IPS-NIHi7 (cell line): ENCODE measurements around the gene CEP162.
A peak's percentile ranks its signal among the peaks of the same experiment; 100 is the strongest.
"Not testable (repeated sequence)": the region's sequence is repeated elsewhere in the genome, so short reads cannot be mapped to it uniquely, and the experiment has no call there.

Experiments used
- DNase-seq: peaks from one replicate; pipeline ENCODE4 v3.0.0; 2012; ENCODE audit warnings: mixed read lengths; ENCODE audit errors: extremely low spot score

CEP162 gene

DNA sequence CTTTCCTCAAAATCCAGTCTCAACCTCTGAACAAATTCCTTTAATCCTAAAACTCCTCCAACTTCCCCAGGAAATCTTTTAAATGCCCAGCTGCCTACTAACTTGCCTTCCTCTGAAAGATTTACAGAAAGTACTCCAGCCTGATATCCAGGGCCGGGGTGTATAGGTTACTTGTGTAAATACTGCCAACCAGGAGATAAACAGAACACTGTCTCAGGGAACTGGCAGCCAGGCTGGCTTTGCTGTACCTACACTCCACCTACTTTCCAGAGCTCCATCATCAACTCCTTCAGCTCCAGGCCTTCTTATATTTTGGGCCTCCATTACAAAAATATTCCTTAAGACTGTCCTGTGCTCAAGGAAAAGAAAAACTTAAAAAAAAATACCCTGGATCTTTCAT lies 85.9 kb downstream of the CEP162 start:
- DNase-seq = no peak

DNA sequence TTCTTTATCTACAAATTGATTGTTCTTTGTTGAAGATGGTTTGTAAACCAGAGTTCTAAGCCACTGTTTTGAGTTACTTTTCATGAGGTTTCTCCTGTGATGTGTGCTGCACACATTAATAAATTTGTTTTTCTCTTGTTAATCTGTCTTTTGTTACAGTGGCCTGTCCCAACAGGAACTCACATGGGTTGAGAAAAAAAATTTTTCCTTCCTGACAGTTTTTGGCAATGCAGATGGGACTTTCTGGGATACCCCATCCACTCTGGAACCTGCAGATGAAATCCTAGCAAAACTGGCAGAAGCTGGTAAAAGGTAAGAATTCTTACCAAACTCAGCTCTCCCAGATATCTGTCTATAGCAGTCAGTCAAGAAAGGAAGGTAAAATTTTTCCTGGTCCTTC lies 88.1 kb downstream of the CEP162 start:
- no peak for DNase-seq

DNA sequence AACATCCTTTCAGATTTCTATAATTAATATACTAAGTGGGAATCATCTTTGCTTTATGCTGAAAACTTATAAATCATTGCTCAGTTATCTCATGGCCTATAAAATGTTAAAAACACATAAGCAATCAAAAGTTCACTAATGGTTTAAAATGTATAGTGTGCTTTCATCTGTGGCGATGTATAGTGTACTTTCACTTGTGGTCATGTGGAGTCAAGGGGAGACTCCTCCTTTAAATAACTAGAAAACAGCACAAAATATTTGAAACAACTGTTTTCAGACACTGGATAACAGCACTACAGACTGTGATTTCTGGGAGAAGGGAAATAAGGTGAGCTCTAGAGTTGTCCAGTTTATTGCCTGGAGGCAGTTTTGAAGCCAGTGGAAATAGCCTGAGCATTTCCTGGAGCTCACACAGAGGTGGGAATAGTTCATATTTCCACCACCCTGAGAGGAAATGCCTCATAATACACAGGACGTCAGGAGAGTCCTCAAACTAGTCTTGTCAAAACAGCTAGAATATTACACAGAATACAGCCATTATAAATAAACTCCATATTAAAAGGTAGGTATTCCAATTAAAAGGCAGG lies 89.4 kb downstream of the CEP162 start:
- DNase-seq = no peak

DNA sequence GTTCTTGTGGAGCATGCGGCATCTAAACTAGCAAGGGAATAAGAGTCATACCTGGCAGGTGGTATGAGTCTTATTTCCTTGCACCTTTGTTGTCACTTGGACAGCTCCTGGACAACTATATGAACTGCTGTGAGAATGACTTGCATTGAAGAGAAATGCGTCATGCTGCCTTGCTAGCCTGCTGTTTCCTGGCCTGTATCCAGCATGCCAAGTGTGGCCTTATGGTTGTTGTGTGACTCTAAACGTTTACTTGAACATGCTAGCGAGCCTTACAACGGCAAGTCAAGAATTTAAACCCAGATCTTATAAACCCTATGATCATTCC lies 90.4 kb downstream of the CEP162 start:
- no peak for DNase-seq

DNA sequence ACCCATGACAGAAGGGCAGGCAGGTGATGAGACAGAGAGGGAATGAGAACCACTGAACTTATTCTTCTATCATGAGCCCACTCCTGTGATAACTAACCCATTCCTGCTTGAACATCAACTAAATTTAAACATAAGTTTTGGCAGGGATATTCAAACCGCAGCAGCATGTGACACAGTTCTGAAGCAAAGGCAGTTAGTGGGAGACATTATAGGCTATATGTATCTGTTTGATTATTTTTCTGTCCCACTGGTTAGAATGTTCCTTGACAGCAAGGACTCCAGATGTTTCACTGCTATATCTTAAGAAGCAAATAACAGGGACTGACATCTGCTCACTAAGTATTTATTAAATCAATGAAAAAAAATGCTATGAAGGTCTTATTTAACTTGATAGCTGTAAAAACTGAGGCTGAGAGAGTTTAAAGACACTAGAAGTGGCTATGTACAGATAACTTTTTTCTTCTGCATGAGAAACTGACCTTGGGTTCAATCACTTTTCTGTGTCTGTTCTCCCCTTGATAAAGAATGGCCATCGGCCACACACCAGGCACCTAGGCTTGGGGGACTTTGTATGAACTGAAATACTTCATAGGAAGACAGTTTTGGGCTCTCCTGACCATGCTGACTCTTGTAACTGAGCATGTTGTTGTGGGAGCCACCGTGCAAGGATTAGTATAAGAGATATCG lies 90.9 kb downstream of the CEP162 start:
- no peak for DNase-seq

DNA sequence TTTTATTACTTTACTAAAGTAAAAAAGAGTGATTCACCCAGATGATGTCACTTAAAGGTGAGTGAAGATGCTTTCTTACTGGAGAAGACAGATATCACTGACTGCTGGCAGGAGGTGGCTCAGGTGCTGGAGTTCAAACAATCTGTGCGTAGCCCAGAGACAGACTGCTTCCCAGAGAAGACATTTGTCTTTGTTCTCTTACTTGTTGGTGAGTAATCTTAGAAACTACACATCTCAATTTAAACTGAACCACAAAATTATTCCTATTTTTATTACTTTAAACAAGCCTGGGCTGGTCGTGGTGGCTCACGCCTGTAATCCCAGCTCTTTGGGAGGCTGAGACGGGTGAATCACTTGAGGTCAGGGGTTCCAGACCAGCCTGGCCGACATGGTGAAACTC lies 92.2 kb downstream of the CEP162 start:
- DNase-seq = no peak

DNA sequence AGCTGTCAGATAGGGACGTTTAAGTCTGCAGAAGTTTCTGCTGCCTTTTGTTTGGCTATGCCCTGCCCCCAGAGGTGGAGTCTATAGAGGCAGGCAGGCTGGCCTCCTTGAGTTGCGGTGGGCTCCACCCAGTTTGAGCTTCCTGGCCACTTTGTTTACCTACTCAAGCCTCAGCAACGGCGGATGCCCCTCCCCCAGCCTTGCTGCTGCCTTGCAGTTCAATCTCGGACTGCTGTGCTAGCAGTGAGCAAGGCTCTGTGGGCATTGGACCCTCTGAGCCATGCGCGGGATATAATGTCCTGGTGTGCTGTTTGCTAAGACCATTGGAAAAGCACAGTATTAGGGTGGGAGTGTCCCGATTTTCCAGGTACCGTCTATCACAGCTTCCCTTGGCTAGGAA lies 94.1 kb downstream of the CEP162 start:
- DNase-seq = not testable (repeated sequence)

DNA sequence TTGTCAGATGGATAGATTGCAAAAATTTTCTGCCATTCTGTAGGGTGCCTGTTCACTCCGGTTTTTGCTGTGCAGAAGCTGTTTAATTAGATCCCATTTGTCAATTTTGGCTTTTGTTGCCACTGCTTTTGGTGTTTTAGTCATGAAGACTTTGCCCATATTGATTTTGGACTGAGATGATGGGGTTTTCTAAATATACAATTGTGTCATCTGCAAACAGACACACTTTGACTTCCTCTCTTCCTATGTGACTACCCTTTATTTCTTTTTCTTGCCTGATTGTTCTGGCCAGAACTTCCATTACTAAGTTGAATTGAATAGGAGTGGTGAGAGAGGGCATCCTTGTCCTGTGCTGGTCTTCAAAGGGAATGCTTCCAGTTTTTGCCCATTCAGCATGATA lies 97.9 kb downstream of the CEP162 start:
- DNase-seq = not testable (repeated sequence)

DNA sequence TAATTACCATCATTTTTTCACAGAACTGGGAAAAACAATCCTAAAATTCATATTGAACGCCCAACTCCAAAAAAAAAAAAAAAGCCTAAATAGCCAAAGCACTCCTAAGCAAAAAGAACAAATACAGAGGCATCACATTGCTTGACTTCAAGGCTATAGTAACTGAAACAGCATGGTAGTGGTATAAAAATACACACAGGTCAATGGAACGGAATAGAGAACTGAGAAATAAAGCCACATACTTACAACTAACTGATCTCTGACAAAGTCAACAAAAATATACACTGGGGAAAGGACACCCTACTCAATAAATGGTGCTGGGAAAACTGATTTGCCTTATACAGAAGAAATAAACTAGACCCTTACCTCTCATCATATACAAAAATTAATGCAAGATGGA lies 104.3 kb downstream of the CEP162 start:
- DNase-seq = no peak

DNA sequence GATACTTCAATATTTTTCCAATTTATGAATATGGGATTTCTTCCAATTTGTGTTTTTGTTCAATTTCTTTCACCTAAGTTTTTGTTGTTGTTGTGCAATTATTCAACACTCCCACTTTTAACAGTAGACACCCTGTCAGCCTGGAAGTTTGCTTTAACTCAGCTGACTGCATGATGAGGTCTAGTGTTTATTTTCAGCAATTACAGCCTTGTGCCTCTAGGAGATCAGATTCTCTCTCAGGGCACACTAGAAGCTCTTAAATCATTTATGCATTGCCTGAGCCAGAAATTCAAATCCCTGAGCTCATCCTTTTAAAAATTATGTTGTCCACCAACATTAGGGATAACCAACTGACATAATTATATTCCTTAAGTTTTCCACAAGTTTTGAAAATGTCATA lies 108.2 kb downstream of the CEP162 start:
- peak; percentile 23 for DNase-seq

DNA sequence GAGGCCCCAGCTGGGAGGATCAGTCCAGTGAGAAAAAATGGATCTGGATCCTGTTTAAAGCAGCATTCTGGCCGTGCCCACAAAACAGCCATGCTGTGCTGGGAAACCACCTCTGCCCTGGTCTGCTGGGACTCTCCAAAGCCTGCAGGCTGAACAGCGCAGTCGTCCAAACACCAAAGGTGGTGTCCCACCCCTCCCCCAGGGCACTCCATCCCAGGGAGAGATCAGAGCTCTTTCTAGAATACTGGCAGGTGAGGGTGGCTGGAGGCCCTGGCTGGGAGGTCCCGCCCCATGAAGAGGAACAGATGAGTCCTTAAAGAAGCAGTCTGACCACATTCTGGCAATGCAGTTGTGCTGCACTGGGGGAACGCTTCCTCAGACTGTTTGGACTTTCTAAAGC lies 109.3 kb downstream of the CEP162 start:
- DNase-seq = no peak

DNA sequence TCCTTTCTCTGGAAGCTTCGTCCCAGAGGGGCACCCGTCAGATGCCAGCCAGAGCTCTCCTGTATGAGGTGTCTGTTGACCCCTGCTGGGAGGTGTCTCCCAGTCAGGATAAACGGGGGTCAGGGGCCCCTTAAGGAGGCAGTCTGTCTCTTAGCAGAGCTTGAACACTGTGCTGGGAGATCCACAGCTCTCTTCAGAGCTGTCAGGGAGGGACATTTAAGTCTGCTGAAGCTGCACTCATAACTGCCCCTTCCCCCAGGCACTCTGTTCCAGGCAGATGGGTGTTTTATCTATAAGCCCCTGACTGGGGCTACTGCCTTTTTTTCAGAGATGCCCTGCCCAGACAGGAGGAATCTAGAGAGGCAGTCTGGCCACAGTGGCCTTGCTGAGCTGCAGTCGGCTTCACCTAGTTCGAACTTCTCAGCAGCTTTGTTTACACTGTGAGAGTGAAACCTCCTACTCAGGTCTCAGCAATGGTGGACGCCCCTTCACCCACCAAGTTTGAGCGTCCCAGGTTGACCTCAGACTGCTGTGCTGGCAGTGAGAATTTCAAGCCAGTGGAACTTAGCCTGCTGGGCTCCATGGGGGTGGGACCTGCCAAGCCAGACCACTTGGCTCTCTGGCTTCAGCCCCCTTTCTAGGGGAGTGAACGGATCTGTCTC lies 112.4 kb downstream of the CEP162 start:
- not testable (repeated sequence) for DNase-seq

DNA sequence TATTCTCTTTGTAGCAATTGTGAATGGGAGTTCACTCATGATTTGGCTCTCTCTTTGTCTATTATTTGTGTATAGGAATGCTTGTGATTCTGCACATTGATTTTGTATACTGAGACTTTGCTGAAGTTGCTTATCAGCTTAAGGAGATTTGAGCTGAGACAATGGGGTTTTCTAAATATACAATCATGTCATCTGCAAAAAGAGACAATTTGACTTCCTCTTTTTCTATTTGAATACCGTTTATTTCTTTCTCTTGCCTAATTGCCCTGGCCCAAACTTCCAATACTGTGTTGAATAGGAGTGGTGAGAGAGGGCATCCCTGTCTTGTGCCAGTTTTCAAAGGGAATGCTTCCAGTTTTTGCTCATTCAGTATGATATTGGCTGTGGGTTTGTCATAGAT lies 116.1 kb downstream of the CEP162 start:
- DNase-seq = not testable (repeated sequence)

DNA sequence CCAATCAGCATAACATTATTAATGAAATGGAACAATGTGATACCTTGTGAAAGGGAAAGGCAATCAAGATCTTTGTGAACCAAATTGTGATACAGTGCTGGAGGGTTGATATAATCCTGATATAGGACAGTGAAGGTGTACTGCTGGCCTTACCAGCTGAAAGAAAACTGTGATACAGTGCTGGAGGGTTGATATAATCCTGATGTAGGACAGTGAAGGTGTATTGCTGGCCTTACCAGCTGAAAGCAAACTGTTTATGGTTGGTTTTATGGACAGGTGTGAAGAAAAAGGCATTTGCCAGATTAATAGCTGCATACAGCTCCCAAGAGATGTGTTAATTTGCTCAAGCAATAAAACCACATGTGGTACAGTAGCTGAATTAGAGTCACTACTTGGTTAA lies 119.9 kb downstream of the CEP162 start:
- no peak for DNase-seq

DNA sequence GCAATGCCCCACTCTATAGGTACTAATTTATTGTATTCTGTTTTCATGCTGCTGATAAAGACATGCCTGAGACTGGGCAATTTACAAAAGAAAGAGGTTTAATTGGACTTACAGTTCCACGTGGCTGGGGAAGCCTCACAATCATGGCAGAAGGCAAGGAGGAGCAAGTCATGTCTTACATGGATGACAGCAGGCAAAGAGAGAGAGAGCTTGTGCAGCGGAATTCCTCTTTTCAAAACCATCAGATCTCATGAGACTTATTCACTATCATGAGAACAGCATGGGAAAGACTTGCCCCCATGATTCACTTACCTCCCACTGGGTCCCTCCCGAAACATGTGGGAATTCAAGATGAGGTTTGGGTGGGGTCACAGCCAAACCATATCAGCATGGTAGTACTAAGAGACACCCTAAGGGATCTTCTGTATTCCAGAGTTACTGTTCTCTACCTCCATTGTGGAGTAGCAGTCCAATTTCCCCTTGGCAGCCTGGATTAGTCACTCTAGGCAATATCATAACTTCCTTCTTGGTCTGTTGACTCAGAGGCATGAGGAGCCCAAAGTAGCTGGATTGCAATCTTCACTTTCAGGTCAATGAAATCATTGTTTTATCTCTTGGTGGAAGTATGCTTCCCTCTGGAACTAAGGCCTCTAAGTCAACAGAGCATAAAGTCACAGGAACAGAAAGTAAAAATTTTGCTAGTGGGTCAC lies 122.1 kb downstream of the CEP162 start:
- not testable (repeated sequence) for DNase-seq

DNA sequence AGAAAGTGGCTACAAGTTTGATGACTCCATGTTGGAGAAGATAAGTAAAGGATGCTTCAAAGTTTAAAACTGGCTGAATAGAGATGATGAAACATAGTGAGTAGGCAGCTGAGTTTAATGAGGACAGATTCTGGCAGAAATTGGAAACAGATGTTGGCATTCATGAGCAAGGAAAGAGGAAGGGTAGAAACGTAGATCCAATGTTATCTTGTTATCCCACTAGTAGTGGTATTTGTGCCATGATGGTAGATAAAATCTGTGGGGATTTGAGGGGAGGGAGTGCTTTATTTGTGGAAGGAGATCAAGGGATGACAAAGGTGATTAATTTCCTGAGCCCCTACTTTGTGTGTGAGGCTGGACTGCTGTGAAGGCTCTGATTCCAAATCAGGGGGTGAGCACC lies 124.4 kb downstream of the CEP162 start:
- no peak for DNase-seq

DNA sequence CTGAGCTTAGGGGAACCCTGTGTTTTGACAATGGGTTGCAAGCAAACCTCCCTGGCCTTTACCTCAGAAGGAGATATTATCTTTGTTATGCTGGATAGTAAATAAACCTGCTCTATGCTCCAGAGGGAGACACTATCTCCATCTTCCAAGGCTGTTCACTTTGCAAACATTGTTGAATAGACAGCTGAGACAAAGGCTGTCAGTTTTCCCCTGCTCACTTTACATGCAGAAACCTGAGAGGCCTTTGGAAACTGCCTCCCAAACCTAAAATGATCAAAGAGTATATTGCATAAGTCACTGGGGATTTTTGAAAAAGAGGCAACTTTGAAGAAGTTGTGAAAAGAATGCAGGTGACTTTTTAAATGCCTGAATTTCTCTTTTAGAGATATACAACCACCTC lies 132.3 kb downstream of the CEP162 start:
- no peak for DNase-seq

DNA sequence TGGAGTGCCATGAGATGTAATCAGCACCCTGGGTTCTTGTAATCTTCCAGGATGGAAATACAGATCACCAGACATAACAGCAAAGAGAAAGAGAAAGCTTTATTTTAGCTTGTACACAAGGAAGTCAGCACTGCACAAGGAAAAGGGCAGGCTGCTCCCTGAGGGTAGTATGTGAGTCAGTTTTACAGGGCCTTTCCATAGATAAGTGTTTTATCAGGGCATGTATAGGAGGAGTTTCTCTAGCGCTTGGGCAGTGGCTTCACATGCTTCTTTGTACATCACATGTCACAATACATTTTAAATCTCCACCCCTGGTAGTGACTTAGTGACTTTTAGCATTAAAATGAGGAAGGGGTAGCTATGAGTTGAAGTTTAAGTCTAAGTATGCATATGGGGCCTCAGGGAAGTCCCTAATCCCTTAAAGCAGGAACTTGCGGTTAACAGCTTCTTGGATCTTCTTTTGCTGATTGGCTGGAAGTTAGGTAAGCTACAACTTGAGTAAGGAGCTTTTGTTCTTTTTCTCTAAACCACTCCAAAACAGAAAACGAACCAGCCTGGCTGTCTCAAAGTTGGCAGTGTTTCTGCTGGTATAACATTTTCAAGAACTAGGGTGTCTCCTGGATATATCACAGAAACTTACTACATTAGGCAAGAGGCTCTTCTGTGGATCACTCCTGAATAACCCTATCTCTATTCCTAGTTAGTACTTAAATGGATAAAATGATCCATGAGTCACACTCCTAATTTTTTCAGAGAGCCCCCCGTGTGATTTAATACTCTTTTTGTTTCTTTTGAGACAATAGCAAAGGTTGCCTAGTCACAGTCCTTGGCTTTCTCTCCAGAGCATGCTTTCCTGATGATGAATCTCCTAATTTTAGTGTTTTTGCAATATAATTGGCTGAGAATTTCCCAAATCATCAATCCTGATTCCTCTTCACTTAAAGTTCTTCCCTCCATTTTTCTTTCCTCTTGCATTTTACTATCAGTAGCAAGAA lies 133.7 kb downstream of the CEP162 start:
- no peak for DNase-seq

DNA sequence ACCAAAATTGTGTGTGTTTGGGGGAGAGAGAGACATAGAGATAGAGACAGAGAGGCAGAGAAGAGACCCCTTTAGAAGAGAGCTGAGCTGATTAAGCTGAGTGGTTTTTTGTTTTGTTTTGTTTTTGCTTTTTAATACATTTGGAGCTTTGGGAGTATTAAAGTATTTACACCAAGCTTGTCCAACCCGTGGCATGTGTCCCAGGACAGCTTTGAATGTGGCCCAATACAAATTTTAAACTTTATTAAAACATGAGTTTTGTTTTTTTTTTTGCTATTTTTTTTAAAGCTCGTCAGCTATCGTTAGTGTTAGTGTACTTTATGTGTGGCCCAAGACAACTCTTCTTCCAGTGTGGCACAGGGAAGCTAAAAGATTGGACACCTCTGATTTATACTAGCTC lies 137.9 kb downstream of the CEP162 start:
- no peak for DNase-seq

DNA sequence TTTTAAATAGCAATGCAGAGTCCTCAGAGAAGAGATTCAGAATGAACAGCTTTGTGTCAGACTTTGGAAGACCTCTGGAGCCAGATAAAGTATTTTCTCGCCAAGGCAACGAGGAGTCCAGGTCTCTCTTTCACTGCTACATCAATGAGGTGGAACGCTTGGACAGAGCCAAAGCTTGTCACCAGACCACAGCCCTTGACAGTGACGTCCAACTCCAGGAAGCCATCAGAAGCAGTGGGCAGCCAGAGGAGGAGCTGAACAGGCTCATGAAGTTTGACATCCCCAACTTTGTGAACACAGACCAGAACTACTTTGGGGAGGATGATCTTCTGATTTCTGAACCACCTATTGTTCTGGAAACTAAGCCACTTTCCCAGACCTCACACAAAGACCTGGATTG lies 138.4 kb downstream of the CEP162 start:
- DNase-seq = no peak

DNA sequence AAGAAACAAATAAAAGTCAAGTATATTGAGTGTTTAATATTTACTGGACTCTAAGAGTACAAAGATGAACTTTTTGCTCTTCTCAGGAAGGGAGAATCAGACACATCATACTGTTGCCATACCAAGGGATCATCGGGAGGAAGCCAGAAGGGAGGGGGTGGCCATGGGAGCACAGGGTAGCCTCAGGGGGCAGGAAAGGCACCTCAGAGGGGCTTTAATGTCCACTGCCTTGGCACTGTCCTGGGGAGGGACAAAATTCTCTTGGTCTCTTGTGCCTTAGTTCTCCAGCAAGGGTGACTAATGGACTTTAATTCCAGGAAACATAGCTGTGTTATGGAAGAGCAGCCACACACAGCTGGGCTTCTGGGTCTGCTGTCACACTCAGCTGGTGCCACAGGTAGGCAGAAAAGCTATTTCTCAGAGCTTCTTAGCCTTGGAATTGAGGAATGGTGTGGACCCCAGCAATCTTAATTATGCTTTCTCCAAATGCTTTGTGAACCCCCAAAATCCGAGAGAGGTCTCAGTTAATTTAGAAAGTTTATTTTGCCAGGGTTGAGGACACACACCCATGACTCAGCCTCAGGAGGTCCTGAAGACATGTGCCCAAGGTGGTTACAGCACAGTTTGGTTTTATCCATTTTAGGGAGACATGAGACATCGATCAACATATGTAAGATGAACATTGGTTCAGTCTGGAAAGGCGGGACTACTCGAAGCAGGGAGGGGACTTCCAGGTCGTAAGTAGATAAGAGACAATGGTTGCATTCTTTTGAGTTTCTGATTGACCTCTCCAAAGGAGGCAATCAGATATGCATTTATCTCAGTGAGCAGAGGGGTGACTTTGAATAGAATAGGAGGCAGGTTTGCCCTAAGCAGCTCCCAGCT lies 140.7 kb downstream of the CEP162 start:
- DNase-seq = no peak
